ENCODE results near the gene CST6.

DNA sequence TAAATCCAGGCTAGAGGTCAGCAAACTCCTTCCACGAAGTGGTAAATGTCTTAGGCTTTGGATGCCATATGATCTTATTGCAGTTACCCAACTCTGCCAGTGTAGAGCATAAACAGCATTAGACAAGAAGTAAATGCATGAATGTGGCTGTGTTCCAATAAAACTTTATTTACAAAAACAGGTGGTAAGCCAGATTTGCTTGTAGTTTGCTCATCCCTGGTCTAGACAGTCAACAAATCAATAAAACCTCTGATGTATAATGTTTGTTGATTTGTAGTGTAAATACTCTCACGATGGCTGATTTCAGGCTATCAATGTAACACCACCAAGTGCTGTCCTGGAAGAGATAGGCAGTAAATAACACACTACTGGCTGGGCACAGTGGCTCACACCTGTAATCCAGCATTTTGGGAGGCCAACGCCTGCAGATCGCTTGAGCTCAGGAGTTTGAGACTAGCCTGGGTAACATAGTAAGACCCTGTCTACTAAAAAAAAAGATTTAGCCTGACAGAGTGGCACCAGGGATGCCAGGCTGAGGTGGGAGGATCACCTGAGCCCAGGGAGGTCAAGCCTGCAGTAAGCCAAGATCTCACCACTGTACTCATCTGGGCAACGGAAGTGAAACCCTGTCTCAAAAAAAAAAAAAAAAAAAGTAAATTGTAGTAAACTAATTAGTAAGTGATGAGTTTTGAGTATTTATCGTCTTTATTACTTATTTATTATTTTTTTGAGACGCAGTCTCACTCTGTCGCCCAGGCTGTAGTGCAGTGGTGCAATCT, 21.3 kb downstream of the CST6 start:
- TF ChIP-seq, protein P1, sequence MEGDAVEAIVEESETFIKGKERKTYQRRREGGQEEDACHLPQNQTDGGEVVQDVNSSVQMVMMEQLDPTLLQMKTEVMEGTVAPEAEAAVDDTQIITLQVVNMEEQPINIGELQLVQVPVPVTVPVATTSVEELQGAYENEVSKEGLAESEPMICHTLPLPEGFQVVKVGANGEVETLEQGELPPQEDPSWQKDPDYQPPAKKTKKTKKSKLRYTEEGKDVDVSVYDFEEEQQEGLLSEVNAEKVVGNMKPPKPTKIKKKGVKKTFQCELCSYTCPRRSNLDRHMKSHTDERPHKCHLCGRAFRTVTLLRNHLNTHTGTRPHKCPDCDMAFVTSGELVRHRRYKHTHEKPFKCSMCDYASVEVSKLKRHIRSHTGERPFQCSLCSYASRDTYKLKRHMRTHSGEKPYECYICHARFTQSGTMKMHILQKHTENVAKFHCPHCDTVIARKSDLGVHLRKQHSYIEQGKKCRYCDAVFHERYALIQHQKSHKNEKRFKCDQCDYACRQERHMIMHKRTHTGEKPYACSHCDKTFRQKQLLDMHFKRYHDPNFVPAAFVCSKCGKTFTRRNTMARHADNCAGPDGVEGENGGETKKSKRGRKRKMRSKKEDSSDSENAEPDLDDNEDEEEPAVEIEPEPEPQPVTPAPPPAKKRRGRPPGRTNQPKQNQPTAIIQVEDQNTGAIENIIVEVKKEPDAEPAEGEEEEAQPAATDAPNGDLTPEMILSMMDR (IDR thresholded peaks at IDR 0.05; ENCODE audit: low read depth, low read length, missing input control), result no peak
- no peak for TF ChIP-seq NR2F2 (IDR thresholded peaks at IDR 0.05)

All from liver (tissue), 3 donors.